ENCODE results near the gene CAPN5.

The CAPN5 gene

DNA sequence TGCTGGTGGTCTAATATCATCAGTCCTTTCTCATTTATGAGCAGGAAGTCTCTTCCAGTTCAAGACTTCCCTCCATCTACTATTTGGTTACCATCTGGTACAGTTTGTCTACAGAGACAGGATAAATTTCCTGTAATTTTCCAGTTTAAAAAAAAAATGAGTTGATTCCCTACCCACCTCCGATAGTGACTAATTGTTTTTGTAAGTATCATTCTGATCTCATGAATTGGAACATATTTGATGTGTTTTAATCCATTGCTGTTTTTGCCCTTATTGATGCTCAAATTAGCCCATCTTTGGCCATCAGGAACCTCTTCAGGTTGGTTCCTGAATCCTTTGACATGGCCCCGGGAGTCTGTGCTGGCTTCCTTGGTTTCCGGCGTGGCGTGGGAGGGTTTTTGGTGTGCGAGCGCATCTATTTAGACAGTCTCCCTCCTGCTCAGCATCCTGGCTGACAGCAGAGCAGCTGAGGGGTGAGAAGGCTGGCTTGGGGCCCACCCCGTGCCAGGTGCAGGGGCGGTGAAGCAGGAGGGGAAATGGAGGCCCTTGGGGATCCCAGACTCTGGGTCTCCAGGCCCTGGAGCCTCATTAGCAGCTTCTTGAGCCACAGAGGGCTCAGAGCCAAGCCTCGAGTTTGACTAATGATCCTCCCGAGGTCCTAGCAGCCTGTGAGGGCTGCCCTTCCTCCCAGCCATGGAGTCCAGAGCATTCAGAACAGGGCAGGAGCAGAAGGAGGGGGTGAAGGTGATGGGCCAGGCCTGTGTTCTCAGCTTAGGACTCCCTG lies 42.7 kb downstream of the CAPN5 start:
- TF ChIP-seq, protein P1, sequence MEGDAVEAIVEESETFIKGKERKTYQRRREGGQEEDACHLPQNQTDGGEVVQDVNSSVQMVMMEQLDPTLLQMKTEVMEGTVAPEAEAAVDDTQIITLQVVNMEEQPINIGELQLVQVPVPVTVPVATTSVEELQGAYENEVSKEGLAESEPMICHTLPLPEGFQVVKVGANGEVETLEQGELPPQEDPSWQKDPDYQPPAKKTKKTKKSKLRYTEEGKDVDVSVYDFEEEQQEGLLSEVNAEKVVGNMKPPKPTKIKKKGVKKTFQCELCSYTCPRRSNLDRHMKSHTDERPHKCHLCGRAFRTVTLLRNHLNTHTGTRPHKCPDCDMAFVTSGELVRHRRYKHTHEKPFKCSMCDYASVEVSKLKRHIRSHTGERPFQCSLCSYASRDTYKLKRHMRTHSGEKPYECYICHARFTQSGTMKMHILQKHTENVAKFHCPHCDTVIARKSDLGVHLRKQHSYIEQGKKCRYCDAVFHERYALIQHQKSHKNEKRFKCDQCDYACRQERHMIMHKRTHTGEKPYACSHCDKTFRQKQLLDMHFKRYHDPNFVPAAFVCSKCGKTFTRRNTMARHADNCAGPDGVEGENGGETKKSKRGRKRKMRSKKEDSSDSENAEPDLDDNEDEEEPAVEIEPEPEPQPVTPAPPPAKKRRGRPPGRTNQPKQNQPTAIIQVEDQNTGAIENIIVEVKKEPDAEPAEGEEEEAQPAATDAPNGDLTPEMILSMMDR (IDR thresholded peaks at IDR 0.05; ENCODE audit: extremely low read depth, insufficient read depth, missing control alignments): no peak
- DNase-seq (ENCODE audit: low spot score): no peak
- in situ Hi-C loops (cut with MboI; ENCODE audit: low pct_unique_long_range_greater_than_20kb, low sequenced_read_pairs, unreplicated experiment): no loop called here

DNA sequence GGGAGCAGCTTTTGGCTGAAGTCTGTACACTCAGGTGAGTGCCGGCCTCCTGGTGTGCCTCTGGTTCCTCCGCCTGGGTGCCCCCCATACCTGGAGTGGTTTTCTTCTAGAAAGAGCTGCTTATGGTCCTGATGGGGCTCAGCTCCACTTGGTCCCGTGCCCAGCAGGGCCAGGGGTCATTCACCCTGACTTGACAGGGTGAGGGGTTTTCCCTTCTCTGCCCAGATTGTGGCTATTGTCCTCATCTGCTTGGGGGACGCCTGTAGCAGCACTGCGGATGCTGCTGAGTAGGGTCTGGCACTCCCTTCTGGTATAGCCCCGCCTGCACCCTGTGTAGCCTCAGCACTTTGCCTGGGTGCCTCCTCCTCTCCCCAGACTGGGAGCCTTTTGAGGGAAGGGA lies 44.1 kb downstream of the CAPN5 start:
- in situ Hi-C loops (cut with MboI; ENCODE audit: low pct_unique_long_range_greater_than_20kb, low sequenced_read_pairs, unreplicated experiment): no loop called here
- TF ChIP-seq, protein P1 (IDR thresholded peaks at IDR 0.05; ENCODE audit: extremely low read depth, insufficient read depth, missing control alignments): no peak
- no peak for DNase-seq (ENCODE audit: low spot score)

DNA sequence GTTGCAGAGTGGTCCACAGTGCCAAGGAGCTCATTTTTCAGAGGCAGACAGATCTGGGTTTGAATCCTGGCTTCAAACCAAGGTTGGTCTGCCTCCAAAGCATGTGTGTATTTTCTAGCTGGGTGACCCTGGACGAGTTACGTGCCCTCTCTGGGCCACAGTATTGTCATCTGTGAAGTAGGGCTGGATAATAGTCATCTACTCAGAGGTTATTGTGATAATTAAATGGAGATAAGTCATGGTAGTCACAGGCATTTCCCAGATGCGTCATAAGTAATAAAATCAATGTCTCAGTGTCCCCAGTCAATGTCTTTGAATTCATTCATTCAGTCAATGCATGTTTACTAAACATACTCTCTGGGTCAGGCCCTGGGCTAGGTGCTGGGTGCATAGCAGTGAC lies 44.5 kb downstream of the CAPN5 start:
- TF ChIP-seq, protein P1 (IDR thresholded peaks at IDR 0.05; ENCODE audit: extremely low read depth, insufficient read depth, missing control alignments): no peak
- no peak for DNase-seq (ENCODE audit: low spot score)
- in situ Hi-C loops (cut with MboI; ENCODE audit: low pct_unique_long_range_greater_than_20kb, low sequenced_read_pairs, unreplicated experiment): no loop called here

DNA sequence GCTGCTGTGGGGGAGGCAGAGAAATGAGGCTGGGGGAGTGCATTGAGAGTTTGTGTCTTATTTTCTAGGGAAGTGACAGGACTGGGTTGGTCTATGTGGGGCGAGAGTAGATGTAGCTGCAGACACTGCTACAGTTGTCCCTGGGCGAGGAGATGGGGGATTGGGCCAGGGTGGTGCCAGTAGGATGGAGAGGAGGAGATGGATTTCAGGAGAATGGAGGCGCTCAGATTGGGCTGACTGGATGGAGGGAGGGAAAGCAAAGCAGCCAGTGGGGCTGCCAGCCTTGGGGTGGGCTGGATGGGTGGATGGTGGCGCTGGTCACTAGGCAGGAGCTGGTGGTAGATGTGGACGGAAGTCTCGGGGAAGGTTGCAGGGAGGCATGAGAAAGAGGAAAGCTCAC lies 45.2 kb downstream of the CAPN5 start:
- no peak for DNase-seq (ENCODE audit: low spot score)
- TF ChIP-seq, protein P1 (IDR thresholded peaks at IDR 0.05; ENCODE audit: extremely low read depth, insufficient read depth, missing control alignments): no peak
- in situ Hi-C loops (cut with MboI; ENCODE audit: low pct_unique_long_range_greater_than_20kb, low sequenced_read_pairs, unreplicated experiment): no loop called here

DNA sequence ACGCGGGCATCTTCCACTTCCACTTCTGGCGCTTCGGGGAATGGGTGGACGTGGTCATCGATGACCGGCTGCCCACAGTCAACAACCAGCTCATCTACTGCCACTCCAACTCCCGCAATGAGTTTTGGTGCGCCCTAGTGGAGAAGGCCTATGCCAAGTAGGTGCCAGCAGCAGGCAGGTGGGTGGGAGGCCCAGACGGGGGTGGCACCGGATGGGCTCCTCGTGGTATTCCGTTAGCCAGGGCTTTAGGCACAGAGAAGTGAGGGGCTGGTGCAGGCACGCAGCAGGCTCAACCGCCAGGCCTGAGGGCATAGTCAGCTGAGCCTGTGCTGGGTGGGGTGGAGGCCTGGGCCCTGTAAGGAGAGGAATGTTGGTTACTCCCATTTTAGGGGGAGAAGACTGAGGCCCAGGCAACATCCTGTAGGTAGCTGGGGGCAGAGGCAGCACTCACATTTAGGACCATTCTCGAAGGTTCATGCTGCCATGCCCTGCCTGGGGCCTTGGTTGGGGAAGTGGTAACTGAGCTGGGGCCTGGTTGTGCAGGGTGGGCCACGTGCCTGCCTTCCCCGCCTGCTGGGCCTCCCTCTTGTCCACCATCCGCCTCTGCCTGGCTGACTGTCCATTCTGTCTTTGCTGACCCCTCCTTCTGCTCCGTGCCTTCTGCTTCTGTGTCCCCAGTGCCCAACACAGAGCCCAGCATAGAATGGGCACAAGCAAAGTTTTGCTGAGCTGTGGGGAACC lies 46.0 kb downstream of the CAPN5 start:
- TF ChIP-seq, protein P1 (IDR thresholded peaks at IDR 0.05; ENCODE audit: extremely low read depth, insufficient read depth, missing control alignments): no peak
- DNase-seq (ENCODE audit: low spot score): no peak
- in situ Hi-C loops (cut with MboI; ENCODE audit: low pct_unique_long_range_greater_than_20kb, low sequenced_read_pairs, unreplicated experiment): no loop called here

DNA sequence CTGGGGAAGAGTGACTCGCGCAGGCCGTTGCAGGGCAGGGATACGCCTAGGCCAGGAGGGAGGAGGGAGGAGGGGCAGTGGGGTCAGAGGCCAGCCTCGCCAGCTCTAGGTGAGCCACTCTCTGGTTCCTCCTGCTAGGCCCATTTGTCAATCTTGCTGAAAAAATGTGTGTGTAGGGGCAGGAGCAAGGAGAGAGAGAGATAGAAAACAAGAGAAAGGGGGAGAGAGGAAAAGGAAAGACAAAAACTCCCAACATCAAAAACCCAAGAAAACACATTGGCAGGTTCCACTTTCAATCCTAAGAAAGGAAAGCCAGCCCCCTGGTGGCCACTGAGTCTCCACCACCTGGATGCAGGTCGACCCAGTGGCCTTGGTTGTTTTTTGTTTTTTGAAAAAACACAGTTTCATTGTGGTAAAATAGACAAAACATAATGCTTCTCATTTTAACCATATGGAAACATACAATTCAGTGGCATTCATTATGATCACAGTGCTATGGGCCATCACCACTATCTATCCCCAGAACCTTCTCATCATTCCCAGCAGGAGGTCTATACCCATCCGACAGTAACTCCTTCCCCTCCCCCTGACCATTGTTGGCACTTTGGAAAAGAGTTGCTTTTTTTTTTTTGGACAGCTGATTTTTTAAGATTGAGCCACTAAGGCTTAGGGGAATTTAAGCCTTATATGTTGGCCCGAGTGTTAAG lies 46.8 kb downstream of the CAPN5 start:
- TF ChIP-seq, protein P1 (IDR thresholded peaks at IDR 0.05; ENCODE audit: extremely low read depth, insufficient read depth, missing control alignments): peak; percentile 33
- peak; percentile 63 for DNase-seq (ENCODE audit: low spot score)
- in situ Hi-C loops (cut with MboI; ENCODE audit: low pct_unique_long_range_greater_than_20kb, low sequenced_read_pairs, unreplicated experiment): no loop called here
